Measurements from ENCODE around the gene FRMPD4.

- TF ChIP-seq POLR2A (IDR thresholded peaks at IDR 0.05; ENCODE audit: low read length) (no peak), GATA1 (IDR thresholded peaks at IDR 0.05; ENCODE audit: low read depth, low read length) (no peak)
Measured at GRCh38 chrX:12617241-12617640, 479.0 kb downstream of the FRMPD4 start.
